Lower lobe of right lung (tissue), 2 donors: ENCODE measurements around the gene GLB1L3. TPM values are rescaled to one million over a fixed set of nuclear protein-coding genes. Genes with fewer than 3 reads are reported as not detected.

Experiments
- ATAC-seq, 2 donors: fragments of 200-7000 bp; cut with Tn5 transposase; one replicate each; pipeline ENCODE4 v1.9.1; 2020 to 2022; ENCODE audit warnings: mild to moderate bottlenecking in 2 of 2, moderate library complexity in 2 of 2
- DNase-seq: peaks from one replicate; pipeline ENCODE4 v3.0.0-alpha.2; 2020
- H3K27ac ChIP-seq: fragments of 200-600 bp; one replicate; pipeline ENCODE4 v1.8.0; 2022
- H3K27me3 ChIP-seq: fragments of 200-600 bp; one replicate; pipeline ENCODE4 v1.8.0; 2022; ENCODE audit warnings: low read depth
- H3K36me3 ChIP-seq: fragments of 200-600 bp; one replicate; pipeline ENCODE4 v1.8.0; 2022; ENCODE audit warnings: mild to moderate bottlenecking
- H3K4me1 ChIP-seq: fragments of 200-600 bp; one replicate; pipeline ENCODE4 v1.8.0; 2022
- H3K4me3 ChIP-seq: fragments of 200-600 bp; one replicate; pipeline ENCODE4 v1.8.0; 2022; ENCODE audit warnings: mild to moderate bottlenecking
- H3K9me3 ChIP-seq: fragments of 200-600 bp; one replicate; pipeline ENCODE4 v1.8.0; 2022
- CTCF ChIP-seq: fragments of 200-600 bp; IDR thresholded peaks from one replicate; pipeline ENCODE4 v1.8.0; 2022; ENCODE audit warnings: antibody characterized with exemption, mild to moderate bottlenecking
- intact Hi-C: fragments of 100-400 bp; cut with DNase I; formaldehyde crosslinking; loops from one replicate; pipeline ENCODE4 v1.11.0; 2022
- total RNA-seq: library from RNA; stranded (reverse); fragmentation: NEBNext Ultra II Directional; extraction: Animal tissue kit (Norgen Biotek cat#: 25700); gene quantifications from one replicate; pipeline ENCODE4 v1.2.1, GENCODE V29; 2021
- donor health status: DM: no; HTN: yes; CAD: no; lungs with severe emphysema.

Gene GLB1L3
- total RNA-seq, 1 donor from 2014 or later = 0.27 TPM

DNA sequence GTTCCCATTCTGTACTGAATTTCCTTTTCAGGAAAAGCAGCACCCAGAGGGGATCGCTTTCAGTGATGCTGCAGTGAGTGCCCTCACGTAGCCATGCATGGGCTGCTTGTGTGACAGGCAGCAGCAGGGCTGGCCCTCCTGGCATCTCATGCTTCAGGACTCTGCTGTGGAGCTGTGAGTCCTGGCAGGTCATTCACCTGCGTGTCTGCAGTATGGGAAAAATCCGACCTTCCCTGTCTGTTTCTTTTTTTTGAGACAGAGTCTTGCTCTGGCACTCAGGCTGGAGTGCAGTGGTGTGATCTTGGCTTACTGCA, 69.0 kb downstream of the GLB1L3 start:
- no peak for TF ChIP-seq CTCF
- no peak for ATAC-seq
- intact Hi-C loops = no loop called here

GRCh38 chr11:134346101-134346975, 70.2 kb downstream of the GLB1L3 start:
- intact Hi-C loops = no loop called here
- no peaks in the 10 kb centered on the region for H3K27me3 ChIP-seq
- no peak overlapping the region for H3K4me3 ChIP-seq
- no peaks in the 10 kb centered on the region for H3K36me3 ChIP-seq
- no peaks in the 10 kb centered on the region for H3K9me3 ChIP-seq
- H3K4me1 ChIP-seq = no peaks in the 10 kb centered on the region
- ATAC-seq (no peak), DNase-seq (no peak)
- no peak for TF ChIP-seq CTCF
- H3K27ac ChIP-seq = no peak overlapping the region

More for the DNA sequence above, 69.0 kb downstream of the GLB1L3 start:
- Histone ChIP-seq H3K36me3 (no peaks in the 10 kb centered on the region), H3K27ac (no peak overlapping the region), H3K9me3 (no peaks in the 10 kb centered on the region), H3K4me3 (no peak overlapping the region), H3K27me3 (no peaks in the 10 kb centered on the region), H3K4me1 (no peaks in the 10 kb centered on the region)
- DNase-seq = no peak

- intact Hi-C loops = no loop called here
- no peak overlapping the region for H3K27ac ChIP-seq
- H3K4me1 ChIP-seq = no peaks in the 10 kb centered on the region
- no peaks in the 10 kb centered on the region for H3K36me3 ChIP-seq
- ATAC-seq (no peak), DNase-seq (no peak)
- no peaks in the 10 kb centered on the region for H3K27me3 ChIP-seq
- no peak overlapping the region for H3K4me3 ChIP-seq
- H3K9me3 ChIP-seq = no peaks in the 10 kb centered on the region
- no peak for TF ChIP-seq CTCF
These were observed 70.8 kb downstream of the GLB1L3 start for GRCh38 chr11:134346976-134347350.

DNA sequence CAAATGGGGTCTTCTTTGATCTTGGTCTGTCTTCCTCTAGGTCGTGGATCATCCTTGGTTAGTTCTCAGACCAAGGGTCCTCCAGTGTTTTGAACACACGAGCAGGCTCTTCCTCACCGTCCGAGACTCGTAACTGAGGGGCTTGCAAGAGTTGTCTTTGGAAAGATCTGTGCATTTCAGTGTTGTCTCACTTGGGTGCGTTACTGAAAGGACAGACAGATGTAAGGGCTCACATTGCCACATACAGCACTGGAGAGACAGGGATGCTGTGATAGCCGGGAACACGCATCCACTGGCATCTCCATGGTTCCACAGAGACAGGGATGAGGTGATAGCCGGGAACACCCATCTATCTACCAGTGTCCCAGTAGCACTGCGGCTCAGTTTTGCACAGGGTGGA, 71.3 kb downstream of the GLB1L3 start:
- no peak for TF ChIP-seq CTCF

GRCh38 chr11:134349109-134349801, 73.1 kb downstream of the GLB1L3 start:
- no peaks in the 10 kb centered on the region for H3K36me3 ChIP-seq
- no peaks in the 10 kb centered on the region for H3K9me3 ChIP-seq
- DNase-seq = no peak
- no peaks in the 10 kb centered on the region for H3K27me3 ChIP-seq
- no peak for TF ChIP-seq CTCF
- intact Hi-C loops = no loop called here
- no peak for ATAC-seq
- H3K4me3 ChIP-seq = no peak overlapping the region
- no peak overlapping the region for H3K27ac ChIP-seq
- H3K4me1 ChIP-seq = no peaks in the 10 kb centered on the region

More for the DNA sequence above, 71.3 kb downstream of the GLB1L3 start:
- no peak for DNase-seq
- no peaks in the 10 kb centered on the region for H3K27me3 ChIP-seq
- no peaks in the 10 kb centered on the region for H3K36me3 ChIP-seq
- ATAC-seq = no peak
- H3K9me3 ChIP-seq = no peaks in the 10 kb centered on the region
- H3K4me3 ChIP-seq = no peak overlapping the region
- no peak overlapping the region for H3K27ac ChIP-seq
- intact Hi-C loops = no loop called here
- H3K4me1 ChIP-seq = no peaks in the 10 kb centered on the region
